Large intestine (tissue), 3 donors: ENCODE results near the gene RBKS. TPM values are rescaled to one million over a fixed set of nuclear protein-coding genes. Genes with fewer than 3 reads are reported as not detected.

Experiments used
- DNase-seq, 2 donors: peaks; one replicate each; pipeline versions ENCODE4 v3.0.0 to v3.0.0-alpha.2; 2013
- H3K27ac ChIP-seq: one replicate; pipeline ENCODE4 v1.5.1; 2013; ENCODE audit warnings: low read length
- H3K27me3 ChIP-seq: 2 replicates; pipeline ENCODE4 v1.6.1; 2013; ENCODE audit warnings: low read length; ENCODE audit not compliant: control insufficient read depth, insufficient read depth
- H3K36me3 ChIP-seq: 2 replicates; pipeline ENCODE4 v1.6.1; 2013; ENCODE audit warnings: low read length; ENCODE audit not compliant: control insufficient read depth, insufficient read depth
- H3K4me1 ChIP-seq: one replicate; pipeline ENCODE4 v1.6.1; 2013; ENCODE audit warnings: low read length; ENCODE audit not compliant: control insufficient read depth, insufficient read depth
- H3K4me3 ChIP-seq: one replicate; pipeline ENCODE4 v1.5.1; 2013; ENCODE audit warnings: low read length
- H3K9me3 ChIP-seq: one replicate; pipeline ENCODE4 v1.6.1; 2013; ENCODE audit warnings: mild to moderate bottlenecking, low read depth, low read length, moderate library complexity; ENCODE audit not compliant: control insufficient read depth
- WGBS: methylation state at CpG from one replicate; pipeline ENCODE4 v1.1.5; 2013; ENCODE audit warnings: low lambda C conversion rate; ENCODE audit not compliant: insufficient coverage; 5-methylcytosine and 5-hydroxymethylcytosine counted together
- polyA plus RNA-seq: library from polyadenylated mRNA; unstranded; fragments of 120-200 nt; gene quantifications from one replicate; pipeline ENCODE4 v1.2.1, GENCODE V29; 2013

The RBKS gene
- polyA plus RNA-seq, 1 donor: 30.4 TPM

- peaks cover 6% of the 10 kb centered on the region for H3K4me1 ChIP-seq
- no peak overlapping the region for H3K27ac ChIP-seq
- WGBS: 100% methylated on average over 1 of the region's 2 CpGs
- DNase-seq: no peak
- H3K36me3 ChIP-seq: peaks cover 5% of the 10 kb centered on the region
- H3K4me3 ChIP-seq: no peak overlapping the region
- no peaks in the 10 kb centered on the region for H3K27me3 ChIP-seq
- no peaks in the 10 kb centered on the region for H3K9me3 ChIP-seq
These were observed 87.1 kb downstream of the RBKS start for GRCh38 chr2:27803046-27803445.

- Histone ChIP-seq H3K9me3 (no peaks in the 10 kb centered on the region), H3K36me3 (peaks cover 5% of the 10 kb centered on the region), H3K27ac (no peak overlapping the region), H3K4me1 (peaks cover 6% of the 10 kb centered on the region), H3K4me3 (no peak overlapping the region), H3K27me3 (no peaks in the 10 kb centered on the region)
- DNase-seq: no peak
- WGBS: no CpG with 5 or more reads among the region's 6 CpGs
These were observed 87.6 kb downstream of the RBKS start for GRCh38 chr2:27802547-27802946.

- no CpG with 5 or more reads among the region's 6 CpGs for WGBS
- peaks cover 6% of the 10 kb centered on the region for H3K4me1 ChIP-seq
- no peak for DNase-seq
- no peaks in the 10 kb centered on the region for H3K27me3 ChIP-seq
- no peak overlapping the region for H3K27ac ChIP-seq
- peaks cover 5% of the 10 kb centered on the region for H3K36me3 ChIP-seq
- no peaks in the 10 kb centered on the region for H3K9me3 ChIP-seq
- H3K4me3 ChIP-seq: no peak overlapping the region
These were observed 89.3 kb downstream of the RBKS start for GRCh38 chr2:27800856-27801255.

- H3K27ac ChIP-seq: peak overlapping the region; percentile 16
- H3K9me3 ChIP-seq: no peaks in the 10 kb centered on the region
- H3K4me3 ChIP-seq: no peak overlapping the region
- WGBS: no CpG with 5 or more reads among the region's 4 CpGs
- H3K27me3 ChIP-seq: no peaks in the 10 kb centered on the region
- no peak for DNase-seq
- peaks cover 6% of the 10 kb centered on the region for H3K4me1 ChIP-seq
- peaks cover 5% of the 10 kb centered on the region for H3K36me3 ChIP-seq
These were observed 90.6 kb downstream of the RBKS start for GRCh38 chr2:27799646-27800010.

- peak; percentile 49 to 53 for DNase-seq
- Histone ChIP-seq H3K27ac (peak overlapping the region; percentile 16), H3K36me3 (peaks cover 5% of the 10 kb centered on the region), H3K9me3 (no peaks in the 10 kb centered on the region), H3K4me3 (no peak overlapping the region), H3K27me3 (no peaks in the 10 kb centered on the region), H3K4me1 (peaks cover 6% of the 10 kb centered on the region)
- WGBS: 83% methylated on average over 5 of the region's 11 CpGs
These were observed 91.1 kb downstream of the RBKS start for GRCh38 chr2:27798948-27799645.

GRCh38 chr2:27798486-27798885 is 91.7 kb downstream of the RBKS start:
- 98% methylated on average over 5 of the region's 7 CpGs for WGBS
- peaks cover 6% of the 10 kb centered on the region for H3K4me1 ChIP-seq

GRCh38 chr2:27797841-27798240 is 92.3 kb downstream of the RBKS start:
- Histone ChIP-seq H3K27me3 (no peaks in the 10 kb centered on the region), H3K4me1 (peaks cover 6% of the 10 kb centered on the region), H3K27ac (no peak overlapping the region), H3K9me3 (no peaks in the 10 kb centered on the region), H3K36me3 (peaks cover 6% of the 10 kb centered on the region), H3K4me3 (no peak overlapping the region)
- WGBS: no CpG with 5 or more reads among the region's 4 CpGs
- no peak for DNase-seq

More at GRCh38 chr2:27798486-27798885, 91.7 kb downstream of the RBKS start:
- H3K27me3 ChIP-seq: no peaks in the 10 kb centered on the region
- H3K4me3 ChIP-seq: no peak overlapping the region
- DNase-seq: no peak
- peaks cover 5% of the 10 kb centered on the region for H3K36me3 ChIP-seq
- peak overlapping the region; percentile 6 for H3K27ac ChIP-seq
- H3K9me3 ChIP-seq: no peaks in the 10 kb centered on the region

- peaks cover 6% of the 10 kb centered on the region for H3K4me1 ChIP-seq
- WGBS: 100% methylated on average over 1 of the region's 11 CpGs
These were observed 93.1 kb downstream of the RBKS start for GRCh38 chr2:27796791-27797765.

GRCh38 chr2:27795868-27796277 is 94.3 kb downstream of the RBKS start:
- Histone ChIP-seq H3K9me3 (no peaks in the 10 kb centered on the region), H3K4me3 (no peak overlapping the region), H3K27ac (no peak overlapping the region), H3K4me1 (peaks cover under 1% of the 10 kb centered on the region), H3K36me3 (peaks cover 6% of the 10 kb centered on the region), H3K27me3 (no peaks in the 10 kb centered on the region)
- DNase-seq: no peak
- 69% methylated on average over 2 of the region's 4 CpGs for WGBS

More at GRCh38 chr2:27796791-27797765, 93.1 kb downstream of the RBKS start:
- H3K36me3 ChIP-seq: peaks cover 6% of the 10 kb centered on the region
- no peak overlapping the region for H3K4me3 ChIP-seq
- no peak for DNase-seq
- H3K27ac ChIP-seq: no peak overlapping the region
- H3K27me3 ChIP-seq: no peaks in the 10 kb centered on the region
- H3K9me3 ChIP-seq: no peaks in the 10 kb centered on the region

GRCh38 chr2:27795093-27795834 is 94.9 kb downstream of the RBKS start:
- Histone ChIP-seq H3K4me1 (no peaks in the 10 kb centered on the region), H3K27ac (no peak overlapping the region), H3K27me3 (no peaks in the 10 kb centered on the region), H3K4me3 (no peak overlapping the region), H3K36me3 (peaks cover 6% of the 10 kb centered on the region), H3K9me3 (no peaks in the 10 kb centered on the region)
- 100% methylated on average over 2 of the region's 8 CpGs for WGBS
- DNase-seq: no peak
